ENCODE measurements around the gene MED6.
A peak's percentile ranks its signal among the peaks of the same experiment; 100 is the strongest.

The MED6 gene

GRCh38 chr14:70600382-70601157 is at the start of gene MED6:
Gene MED6, minus strand, starts transcription at chr14:70600655. Its CDS starts 18 bp downstream, at chr14:70600637.
- peak; percentile 26 to 94 (median 84) for DNase-seq

GRCh38 chr14:70649803-70650202 is 49.3 kb upstream of the MED6 start:
- no peak for DNase-seq

- DNase-seq, result no peak
Measured at GRCh38 chr14:70648346-70648745, 47.9 kb upstream of the MED6 start.

- no peak for DNase-seq
Measured at GRCh38 chr14:70646705-70647104, 46.2 kb upstream of the MED6 start.

GRCh38 chr14:70645892-70646291 is 45.4 kb upstream of the MED6 start:
- DNase-seq, result no peak

- DNase-seq, result no peak
Measured at GRCh38 chr14:70643967-70644366, 43.5 kb upstream of the MED6 start.

- peak in 6 of 58 donors; percentile 1 to 29 (median 18) for DNase-seq
Measured at GRCh38 chr14:70642303-70643235, 42.1 kb upstream of the MED6 start.

- DNase-seq, result peak in 8 of 58 donors; percentile 7 to 78 (median 26)
Measured at GRCh38 chr14:70641548-70642302, 41.3 kb upstream of the MED6 start, which contains the start of gene TTC9. Gene TTC9, plus strand, starts transcription at chr14:70641916. Its CDS starts 214 bp downstream, at chr14:70642130.

GRCh38 chr14:70640938-70641547 is 40.6 kb upstream of the MED6 start:
- DNase-seq, result peak in 18 of 58 donors; percentile 1 to 65 (median 20)

- no peak for DNase-seq
Measured at GRCh38 chr14:70638416-70638815, 38.0 kb upstream of the MED6 start.

GRCh38 chr14:70635971-70636595 is 35.6 kb upstream of the MED6 start:
- no peak for DNase-seq

GRCh38 chr14:70631948-70632347 is 31.5 kb upstream of the MED6 start:
- DNase-seq, result no peak

- no peak for DNase-seq
Measured at GRCh38 chr14:70624972-70625371, 24.5 kb upstream of the MED6 start.

- no peak for DNase-seq
Measured at GRCh38 chr14:70622111-70622712, 21.8 kb upstream of the MED6 start.

- no peak for DNase-seq
Measured at GRCh38 chr14:70619708-70620107, 19.3 kb upstream of the MED6 start.

GRCh38 chr14:70618314-70618713 is 17.9 kb upstream of the MED6 start:
- DNase-seq, result no peak

- DNase-seq, result no peak
Measured at GRCh38 chr14:70616646-70617045, 16.2 kb upstream of the MED6 start.

- no peak for DNase-seq
Measured at GRCh38 chr14:70611216-70611615, 10.8 kb upstream of the MED6 start.

GRCh38 chr14:70602254-70602653 is 1.8 kb upstream of the MED6 start:
- no peak for DNase-seq

GRCh38 chr14:70601162-70601561 is 707 bp upstream of the MED6 start:
- no peak for DNase-seq
